Spinal cord (tissue), 10 donors: ENCODE results near the gene TNFSF4. TPM values are rescaled to one million over a fixed set of nuclear protein-coding genes. Genes with fewer than 3 reads are reported as not detected.
"Not testable (repeated sequence)": the region's sequence is repeated elsewhere in the genome, so short reads cannot be mapped to it uniquely, and the experiment has no call there.

Experiments
- DNase-seq, 6 donors: peaks; one replicate each; pipeline versions ENCODE4 v3.0.0 to v3.0.0-alpha.2; 2013 to 2015; ENCODE audit warnings: low spot score in 6 of 6, low read depth in 4 of 6
- H3K27ac ChIP-seq: one replicate; pipeline ENCODE4 v1.5.1; 2013; ENCODE audit warnings: low read depth, low read length, control low read depth
- H3K27me3 ChIP-seq: one replicate; pipeline ENCODE4 v1.6.1; 2013; ENCODE audit warnings: low read length; ENCODE audit not compliant: control insufficient read depth, insufficient read depth
- H3K36me3 ChIP-seq: one replicate; pipeline ENCODE4 v1.6.1; 2013; ENCODE audit warnings: low read length; ENCODE audit not compliant: control insufficient read depth, insufficient read depth
- H3K4me1 ChIP-seq: one replicate; pipeline ENCODE4 v1.6.1; 2013; ENCODE audit warnings: low read length; ENCODE audit not compliant: control insufficient read depth, insufficient read depth
- H3K4me3 ChIP-seq: one replicate; pipeline ENCODE4 v1.5.1; 2013; ENCODE audit warnings: low read depth, low read length, control low read depth
- H3K9me3 ChIP-seq: one replicate; pipeline ENCODE4 v1.6.1; 2013; ENCODE audit warnings: low read length; ENCODE audit not compliant: control insufficient read depth, insufficient read depth
- WGBS: methylation state at CpG from one replicate; pipeline ENCODE4 v1.1.5; 2013; ENCODE audit warnings: missing lambda C conversion rate; ENCODE audit not compliant: insufficient coverage; 5-methylcytosine and 5-hydroxymethylcytosine counted together
- polyA plus RNA-seq, 2 donors: library from polyadenylated mRNA; unstranded; fragments of 120-200 nt; gene quantifications; one replicate each; pipeline ENCODE4 v1.2.1, GENCODE V29; 2013; ENCODE audit not compliant: insufficient read length in 2 of 2
- total RNA-seq, 2 donors: library from RNA; depleted of rRNA in 1 of 2; stranded (reverse); fragments of 120-200 nt in 1 of 2; fragments of >200 nt in 1 of 2; gene quantifications; one replicate each; pipeline versions ENCODE4 v1.2.3 to v1.2.4, GENCODE V29; 2013 to 2014
- donor health status: healthy.

Gene TNFSF4
- total and polyA plus RNA-seq, 4 donors: 1.2 to 2.7 (median 1.5) TPM

DNA sequence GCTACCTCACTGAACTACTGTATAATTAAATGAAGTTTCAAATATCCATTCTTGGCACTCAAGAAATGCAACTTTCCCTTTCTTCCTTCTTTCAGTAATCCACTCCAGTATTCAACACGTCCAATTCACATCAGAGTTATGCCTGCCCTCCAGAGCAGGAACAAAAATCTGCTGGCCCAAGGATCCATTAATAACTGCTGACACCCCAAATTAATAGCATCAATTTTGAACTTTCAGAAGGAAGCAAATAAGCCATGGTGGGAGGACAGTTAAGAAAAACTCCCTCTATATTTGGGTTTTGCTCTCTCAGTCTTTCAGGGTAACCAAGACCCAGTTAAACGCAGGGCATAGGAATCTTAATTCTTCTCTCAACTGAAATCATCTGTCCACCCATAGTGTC is 31.9 kb upstream of the TNFSF4 start:
- no CpG with 5 or more reads among the region's 2 CpGs for WGBS
- H3K9me3 ChIP-seq: no peaks in the 10 kb centered on the region

GRCh38 chr1:173234899-173235298 is 27.8 kb upstream of the TNFSF4 start:
- Histone ChIP-seq H3K9me3 (no peaks in the 10 kb centered on the region), H3K36me3 (no peaks in the 10 kb centered on the region), H3K27ac (no peak overlapping the region), H3K4me3 (no peak overlapping the region), H3K4me1 (no peaks in the 10 kb centered on the region), H3K27me3 (no peaks in the 10 kb centered on the region)
- WGBS: 80% methylated on average over 1 of the region's 4 CpGs
- DNase-seq: no peak

More for the DNA sequence above, 31.9 kb upstream of the TNFSF4 start:
- H3K27ac ChIP-seq: no peak overlapping the region
- DNase-seq: no peak
- H3K4me3 ChIP-seq: no peak overlapping the region
- no peaks in the 10 kb centered on the region for H3K4me1 ChIP-seq
- H3K27me3 ChIP-seq: no peaks in the 10 kb centered on the region
- no peaks in the 10 kb centered on the region for H3K36me3 ChIP-seq

- not testable (repeated sequence) for H3K4me3 ChIP-seq, H3K9me3 ChIP-seq, H3K27me3 ChIP-seq, DNase-seq, H3K36me3 ChIP-seq, H3K27ac ChIP-seq, H3K4me1 ChIP-seq
- no CpG with 5 or more reads among the region's 3 CpGs for WGBS
Observed at GRCh38 chr1:173234434-173234833, 27.3 kb upstream of the TNFSF4 start.

DNA sequence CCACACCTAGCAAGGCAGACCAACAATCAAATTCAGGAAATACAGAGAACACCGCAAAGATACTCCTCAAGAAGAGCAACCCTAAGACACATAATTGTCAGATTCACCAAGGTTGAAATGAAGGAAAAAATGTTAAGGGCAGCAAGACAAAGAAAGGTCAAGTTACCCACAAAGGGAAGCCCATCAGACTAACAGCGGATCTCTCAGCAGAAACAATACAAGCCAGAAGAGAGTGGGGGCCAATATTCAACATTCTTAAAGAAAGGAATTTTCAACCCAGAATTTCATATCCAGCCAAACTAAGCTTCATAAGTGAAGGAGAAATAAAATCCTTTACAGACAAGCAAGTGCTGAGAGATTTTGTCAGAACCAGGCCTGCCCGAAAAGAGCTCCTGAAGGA is 21.9 kb upstream of the TNFSF4 start:
- not testable (repeated sequence) for H3K27me3 ChIP-seq, H3K27ac ChIP-seq, H3K36me3 ChIP-seq, H3K4me3 ChIP-seq, H3K4me1 ChIP-seq, H3K9me3 ChIP-seq, DNase-seq
- no CpG with 5 or more reads among the region's 3 CpGs for WGBS

GRCh38 chr1:173224949-173225348 is 17.8 kb upstream of the TNFSF4 start:
- no peaks in the 10 kb centered on the region for H3K4me1 ChIP-seq
- H3K36me3 ChIP-seq: no peaks in the 10 kb centered on the region
- no peak overlapping the region for H3K4me3 ChIP-seq
- no peaks in the 10 kb centered on the region for H3K27me3 ChIP-seq
- no peak overlapping the region for H3K27ac ChIP-seq
- no peak for DNase-seq
- no peaks in the 10 kb centered on the region for H3K9me3 ChIP-seq

GRCh38 chr1:173224280-173224892 is 17.3 kb upstream of the TNFSF4 start:
- Histone ChIP-seq H3K36me3 (no peaks in the 10 kb centered on the region), H3K4me1 (no peaks in the 10 kb centered on the region), H3K4me3 (no peak overlapping the region), H3K27ac (no peak overlapping the region), H3K9me3 (no peaks in the 10 kb centered on the region), H3K27me3 (no peaks in the 10 kb centered on the region)
- DNase-seq: peak in 1 of 6 donors; percentile 51
- 40% methylated on average over 2 of the region's 3 CpGs for WGBS

DNA sequence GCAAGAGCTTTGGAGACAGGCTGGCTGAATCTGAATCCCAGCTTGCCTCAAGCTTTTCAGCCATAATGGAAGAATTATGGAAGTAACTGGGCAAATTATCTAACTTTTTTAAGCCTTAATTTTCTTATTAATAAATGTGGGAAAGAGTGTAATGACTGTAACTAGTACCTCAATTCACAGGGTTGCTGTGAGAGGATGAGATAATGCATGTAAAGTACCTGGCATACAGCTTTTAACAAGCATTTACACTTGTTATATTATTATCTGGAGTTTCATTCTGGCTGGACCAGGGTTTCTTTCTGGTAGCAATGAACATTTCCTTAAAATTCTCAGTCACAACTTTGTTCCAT is 15.9 kb upstream of the TNFSF4 start:
- Histone ChIP-seq H3K27me3 (no peaks in the 10 kb centered on the region), H3K27ac (no peak overlapping the region), H3K36me3 (no peaks in the 10 kb centered on the region), H3K4me3 (no peak overlapping the region), H3K4me1 (no peaks in the 10 kb centered on the region), H3K9me3 (no peaks in the 10 kb centered on the region)
- DNase-seq: no peak

DNA sequence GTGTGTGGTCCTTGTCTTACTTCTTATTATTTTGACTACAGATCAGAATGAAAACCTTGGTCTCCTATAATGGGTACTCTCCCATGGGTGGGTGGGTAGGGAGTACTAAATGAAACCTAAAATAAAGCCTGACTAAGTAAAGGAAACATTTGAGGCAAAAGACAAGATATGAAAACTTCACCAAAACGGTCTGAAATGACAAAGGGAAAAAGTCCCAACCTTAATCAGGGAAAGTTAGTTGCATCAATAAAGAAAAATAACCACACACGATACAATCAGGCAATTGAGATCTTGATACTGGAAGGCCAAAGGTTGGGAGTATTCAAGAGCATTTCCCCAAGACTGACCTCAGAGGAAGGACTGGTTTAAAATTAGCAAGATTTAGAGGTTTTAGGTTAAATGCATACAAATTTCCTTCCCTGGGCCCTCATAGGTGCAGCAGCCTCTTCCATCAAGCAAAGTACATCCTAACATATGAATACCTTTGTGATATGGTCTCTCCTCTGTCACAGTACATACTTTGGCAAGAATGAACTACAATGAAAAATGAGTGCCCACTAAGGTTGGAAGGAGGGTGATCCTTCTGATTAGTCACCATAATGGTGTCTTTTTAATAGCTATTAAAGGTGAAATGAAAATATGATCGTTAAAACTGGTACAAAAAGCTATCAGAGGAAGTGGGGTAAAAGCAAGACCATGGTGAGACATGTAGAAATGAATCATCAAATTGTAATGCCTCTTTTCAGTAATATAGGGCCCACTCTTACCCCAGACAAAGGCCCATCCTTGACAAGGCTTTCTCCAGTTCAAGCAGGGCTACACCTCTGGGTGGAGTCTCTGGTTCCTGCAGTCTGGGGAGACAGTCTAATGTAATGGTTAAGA is 15.3 kb upstream of the TNFSF4 start:
- no peak overlapping the region for H3K4me3 ChIP-seq
- no CpG with 5 or more reads among the region's 3 CpGs for WGBS

DNA sequence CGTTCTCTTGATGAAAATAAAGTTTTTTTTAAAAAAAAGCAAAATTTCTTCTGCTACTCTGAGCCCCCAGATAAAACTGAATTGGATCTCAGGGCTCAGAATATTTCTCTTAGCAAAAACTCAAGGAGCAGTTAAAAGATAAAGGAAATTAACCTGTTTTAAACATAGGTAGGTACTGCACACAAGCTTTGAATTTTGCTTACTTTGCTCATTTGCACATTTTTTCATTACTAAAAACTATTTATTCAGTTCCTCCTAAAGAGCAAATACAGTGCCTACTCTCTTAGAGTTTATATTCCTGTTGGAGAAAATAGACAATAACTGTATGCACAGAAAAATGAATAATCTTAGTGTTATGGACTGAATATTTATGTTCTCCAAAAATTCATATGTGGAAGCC is 13.0 kb upstream of the TNFSF4 start:
- Histone ChIP-seq H3K27ac (no peak overlapping the region), H3K27me3 (no peaks in the 10 kb centered on the region), H3K4me1 (no peaks in the 10 kb centered on the region), H3K4me3 (no peak overlapping the region), H3K36me3 (no peaks in the 10 kb centered on the region), H3K9me3 (no peaks in the 10 kb centered on the region)
- WGBS: no CpG with 5 or more reads among the region's 1 CpG
- no peak for DNase-seq

More for the DNA sequence above, 15.3 kb upstream of the TNFSF4 start:
- no peak overlapping the region for H3K27ac ChIP-seq
- no peaks in the 10 kb centered on the region for H3K27me3 ChIP-seq
- no peaks in the 10 kb centered on the region for H3K9me3 ChIP-seq
- no peaks in the 10 kb centered on the region for H3K4me1 ChIP-seq
- no peak for DNase-seq
- no peaks in the 10 kb centered on the region for H3K36me3 ChIP-seq

GRCh38 chr1:173213665-173214064 is 6.5 kb upstream of the TNFSF4 start:
- WGBS: no CpG with 5 or more reads among the region's 1 CpG
- H3K4me1 ChIP-seq: no peaks in the 10 kb centered on the region
- no peak for DNase-seq
- no peak overlapping the region for H3K4me3 ChIP-seq
- no peaks in the 10 kb centered on the region for H3K27me3 ChIP-seq
- no peaks in the 10 kb centered on the region for H3K36me3 ChIP-seq
- no peak overlapping the region for H3K27ac ChIP-seq
- no peaks in the 10 kb centered on the region for H3K9me3 ChIP-seq
